H1 (cell line): ENCODE results near the gene LCE3E. TPM values are rescaled to one million over a fixed set of nuclear protein-coding genes. Genes with fewer than 3 reads are reported as not detected.

ENCODE experiments used
- CTCF ChIA-PET: fragments of 300-600 bp; sonication (Branson Sonifier 250); formaldehyde crosslinking; loops from one replicate; lab custom pipeline; 2021; ENCODE audit not compliant: partially characterized antibody; lab: Charles Lee
- POLR2A ChIA-PET: fragments of 300-600 bp; sonication (Branson Sonifier 250); formaldehyde crosslinking; loops from one replicate; lab custom pipeline; 2021; ENCODE audit warnings: inconsistent platforms; ENCODE audit not compliant: partially characterized antibody; lab: Charles Lee
- DNase-seq, 2 experiments: peaks; one replicate each; pipeline versions ENCODE4 v3.0.0 to v3.0.0-alpha.2; 2010 to 2022; ENCODE audit warnings: low spot score in 2 of 2, low read depth in 1 of 2, mixed read lengths in 1 of 2
- FAIRE-seq: peaks from 2 replicates; lab custom pipeline; 2011; peaks lifted over from hg19 to GRCh38; lab: Jason Lieb, UNC
- H2AFZ ChIP-seq: 2 replicates; pipeline ENCODE4 v1.8.1; 2012; ENCODE audit warnings: low read length, inconsistent platforms
- H2AK5ac ChIP-seq: 2 replicates; pipeline ENCODE4 v1.6.1; 2013; ENCODE audit warnings: low read depth, low read length
- H2BK120ac ChIP-seq: replicated peaks from 2 replicates; pipeline ENCODE3; 2013; ENCODE audit warnings: low read depth, low read length, inconsistent platforms
- H2BK12ac ChIP-seq: 2 replicates; pipeline ENCODE4 v1.6.1; 2013; ENCODE audit warnings: low read depth, low read length
- H2BK15ac ChIP-seq: 2 replicates; pipeline ENCODE4 v1.6.1; 2013; ENCODE audit warnings: low read length
- H2BK20ac ChIP-seq: 2 replicates; pipeline ENCODE4 v1.6.1; 2013; ENCODE audit warnings: low read length
- H2BK5ac ChIP-seq: 2 replicates; pipeline ENCODE4 v1.6.1; 2013; ENCODE audit warnings: low read depth, low read length
- H3K14ac ChIP-seq: 2 replicates; pipeline ENCODE4 v1.6.1; 2013; ENCODE audit warnings: inconsistent platforms; ENCODE audit not compliant: insufficient read length
- H3K18ac ChIP-seq: 2 replicates; pipeline ENCODE4 v1.6.1; 2013; ENCODE audit warnings: low read length; ENCODE audit errors: extremely low read depth
- H3K23ac ChIP-seq: 2 replicates; pipeline ENCODE4 v1.6.1; 2013; ENCODE audit warnings: inconsistent platforms; ENCODE audit not compliant: insufficient read length
- H3K23me2 ChIP-seq: 2 replicates; pipeline ENCODE4 v1.6.1; 2013; ENCODE audit warnings: low read depth, low read length
- H3K27ac ChIP-seq: 2 replicates; pipeline ENCODE4 v1.6.1; 2011; ENCODE audit warnings: low read depth, low read length, inconsistent platforms
- H3K27me3 ChIP-seq, 4 experiments: replicated peaks in 1 of 4; 1 replicate in 1 of 4; 2 replicates in 3 of 4; pipeline versions ENCODE4 v1.6.1 to v1.8.1; 2011 to 2013; ENCODE audit warnings: low read length in 3 of 4, mild to moderate bottlenecking in 3 of 4, inconsistent platforms in 2 of 4, mixed read lengths in 2 of 4, moderate library complexity in 1 of 4; ENCODE audit not compliant: control insufficient read depth in 3 of 4, insufficient read depth in 3 of 4; ENCODE audit errors: extremely low read depth in 1 of 4
- H3K36me3 ChIP-seq, 4 experiments: 2 replicates each; pipeline versions ENCODE4 v1.6.1 to v1.8.1; 2011 to 2013; ENCODE audit warnings: mild to moderate bottlenecking in 4 of 4, low read length in 3 of 4, moderate library complexity in 2 of 4, control low read depth in 1 of 4, inconsistent platforms in 1 of 4; ENCODE audit not compliant: insufficient read depth in 4 of 4, control insufficient read depth in 2 of 4
- H3K4ac ChIP-seq: replicated peaks from 2 replicates; pipeline ENCODE3; 2013; ENCODE audit warnings: low read length, low read depth, mixed read lengths, inconsistent platforms; ENCODE audit not compliant: insufficient read length
- H3K4me1 ChIP-seq, 4 experiments: replicated peaks in 1 of 4; 1 replicate in 1 of 4; 2 replicates in 3 of 4; pipeline versions ENCODE4 v1.6.1 to v1.8.1; 2011 to 2013; ENCODE audit warnings: low read length in 3 of 4, inconsistent platforms in 2 of 4, mixed read lengths in 1 of 4; ENCODE audit not compliant: insufficient read depth in 4 of 4, control insufficient read depth in 3 of 4
- H3K4me2 ChIP-seq, 2 experiments: 2 replicates each; pipeline versions ENCODE4 v1.6.1 to v1.8.1; 2011 to 2013; ENCODE audit warnings: low read depth in 2 of 2, low read length in 2 of 2, control low read depth in 1 of 2, inconsistent platforms in 1 of 2, mild to moderate bottlenecking in 1 of 2; ENCODE audit not compliant: insufficient read depth in 1 of 2
- H3K4me3 ChIP-seq, 4 experiments: fragments of 200-600, 300-600 bp in 1 of 4; sonication (generic), shearing (Covaris generic), sonication (Bioruptor Twin) in 1 of 4; 2 replicates each; pipeline versions ENCODE4 v1.5.1 to v1.8.1; 2011 to 2016; ENCODE audit warnings: low read length in 4 of 4, low read depth in 3 of 4, control low read depth in 2 of 4, inconsistent platforms in 2 of 4, mild to moderate bottlenecking in 2 of 4, mixed read lengths in 1 of 4, moderate library complexity in 1 of 4; ENCODE audit not compliant: insufficient read depth in 2 of 4; ENCODE audit errors: extremely low read depth in 1 of 4
- H3K56ac ChIP-seq: replicated peaks from 2 replicates; pipeline ENCODE3; 2013; ENCODE audit warnings: low read depth, mild to moderate bottlenecking, mixed read lengths, low read length, inconsistent platforms; ENCODE audit not compliant: insufficient read length
- H3K79me1 ChIP-seq: 2 replicates; pipeline ENCODE4 v1.6.1; 2013; ENCODE audit warnings: low read depth, low read length, control low read depth
- H3K79me2 ChIP-seq, 2 experiments: 2 replicates each; pipeline versions ENCODE4 v1.6.1 to v1.8.1; 2012 to 2013; ENCODE audit warnings: low read length in 2 of 2, mild to moderate bottlenecking in 2 of 2, inconsistent platforms in 1 of 2; ENCODE audit not compliant: insufficient read depth in 2 of 2, control insufficient read depth in 1 of 2
- H3K9ac ChIP-seq, 4 experiments: replicated peaks in 1 of 4; 1 replicate in 1 of 4; 2 replicates in 3 of 4; pipeline versions ENCODE4 v1.6.1 to v1.8.1; 2011 to 2013; ENCODE audit warnings: low read depth in 3 of 4, low read length in 3 of 4, control low read depth in 2 of 4, mild to moderate bottlenecking in 2 of 4, moderate library complexity in 2 of 4, inconsistent platforms in 1 of 4; ENCODE audit errors: extremely low read depth in 1 of 4
- H3K9me3 ChIP-seq, 2 experiments: 2 replicates each; pipeline versions ENCODE4 v1.6.1 to v1.8.1; 2012 to 2013; ENCODE audit warnings: mild to moderate bottlenecking in 2 of 2, moderate library complexity in 2 of 2, control low read depth in 1 of 2, inconsistent platforms in 1 of 2, low read depth in 1 of 2, low read length in 1 of 2, mixed read lengths in 1 of 2; ENCODE audit not compliant: insufficient read depth in 2 of 2
- H4K20me1 ChIP-seq, 2 experiments: replicated peaks in 1 of 2; 2 replicates each; pipeline versions ENCODE3 to v1.8.1; 2011 to 2013; ENCODE audit warnings: inconsistent platforms in 2 of 2, low read length in 2 of 2, mild to moderate bottlenecking in 1 of 2; ENCODE audit not compliant: insufficient read depth in 2 of 2, control insufficient read depth in 1 of 2
- H4K5ac ChIP-seq: 2 replicates; pipeline ENCODE4 v1.6.1; 2013; ENCODE audit warnings: low read length, low read depth, mixed read lengths, inconsistent platforms; ENCODE audit not compliant: insufficient read length
- H4K8ac ChIP-seq: 2 replicates; pipeline ENCODE4 v1.8.0; 2013; ENCODE audit warnings: mild to moderate bottlenecking, moderate library complexity, low read length, inconsistent platforms; ENCODE audit not compliant: insufficient read depth; ENCODE audit errors: extremely low read depth
- H4K91ac ChIP-seq: replicated peaks from 2 replicates; pipeline ENCODE3; 2013; ENCODE audit warnings: low read length, mixed read lengths, inconsistent platforms; ENCODE audit not compliant: insufficient read length
- CBX5 ChIP-seq: fragments of 300-800, 300-1000 bp; sonication (generic); IDR thresholded peaks from 2 replicates; pipeline ENCODE4 v1.7.1; 2016; ENCODE audit warnings: antibody characterized with exemption, low read length, low read depth
- CHD2 ChIP-seq: IDR thresholded peaks from 2 replicates; pipeline ENCODE4 v1.6.1; 2012; ENCODE audit warnings: low read length, improper control_type of control experiment
- CTCF ChIP-seq, 3 experiments: IDR thresholded peaks; 1 replicate in 2 of 3; 2 replicates in 1 of 3; pipeline versions ENCODE4 v1.5.1 to v1.6.1; 2011; ENCODE audit warnings: low read length in 3 of 3, mild to moderate bottlenecking in 3 of 3, inconsistent platforms in 2 of 3, low read depth in 1 of 3, moderate library complexity in 1 of 3; ENCODE audit not compliant: insufficient read depth in 1 of 3; ENCODE audit errors: control extremely low read depth in 1 of 3
- EZH2 ChIP-seq: fragments of 200-600 bp; sonication (generic); IDR thresholded peaks from 2 replicates; pipeline ENCODE4 v1.7.1; 2012; ENCODE audit warnings: low read depth, mild to moderate bottlenecking, moderate library complexity, low read length, inconsistent platforms; ENCODE audit not compliant: severe bottlenecking
- GABPA ChIP-seq: IDR thresholded peaks from 2 replicates; pipeline ENCODE4 v1.6.1; 2011; ENCODE audit warnings: mild to moderate bottlenecking, low read length, moderate library complexity, borderline replicate concordance; ENCODE audit not compliant: insufficient read depth
- MAFK ChIP-seq: IDR thresholded peaks from 2 replicates; pipeline ENCODE4 v1.6.1; 2012; ENCODE audit warnings: low read depth, mild to moderate bottlenecking, improper control_type of control experiment, low read length
- NANOG ChIP-seq: IDR thresholded peaks from 2 replicates; pipeline ENCODE4 v1.6.1; 2011; ENCODE audit warnings: low read length, low read depth, mild to moderate bottlenecking, inconsistent platforms; ENCODE audit not compliant: insufficient read depth, poor library complexity, severe bottlenecking
- RXRA ChIP-seq: IDR thresholded peaks from 2 replicates; pipeline ENCODE4 v1.6.1; 2011; ENCODE audit warnings: low read depth, mild to moderate bottlenecking, low read length, moderate library complexity; ENCODE audit not compliant: insufficient read depth
- SIX5 ChIP-seq: IDR thresholded peaks from 2 replicates; pipeline ENCODE4 v1.6.1; 2011; ENCODE audit warnings: mild to moderate bottlenecking, low read depth, low read length
- SP2 ChIP-seq: IDR thresholded peaks from 2 replicates; pipeline ENCODE4 v1.6.1; 2012; ENCODE audit warnings: mild to moderate bottlenecking, low read length, inconsistent platforms
- SP4 ChIP-seq: IDR thresholded peaks from 2 replicates; pipeline ENCODE4 v1.6.1; 2012; ENCODE audit warnings: low read length, inconsistent platforms
- TCF12 ChIP-seq: IDR thresholded peaks from 2 replicates; pipeline ENCODE4 v1.6.1; 2011; ENCODE audit warnings: low read depth, mild to moderate bottlenecking, low read length
- WGBS, 2 experiments: shearing (Covaris generic) in 1 of 2; methylation state at CpG; one replicate each; pipeline versions ENCODE4 v1.1.6 to v1.1.7; 2013 to 2015; ENCODE audit warnings: low lambda C conversion rate in 2 of 2, mixed read lengths in 2 of 2, inconsistent platforms in 1 of 2, low coverage in 1 of 2, missing lambda C conversion rate in 1 of 2; ENCODE audit not compliant: insufficient replicate concordance in 2 of 2, insufficient coverage in 1 of 2, insufficient read length in 1 of 2; ENCODE audit errors: extremely low coverage in 1 of 2, missing lambda C conversion rate in 1 of 2; 5-methylcytosine and 5-hydroxymethylcytosine counted together
- polyA plus RNA-seq, 7 experiments: library from polyadenylated mRNA; depleted of rRNA in 3 of 7; stranded (reverse) in 5 of 7; unstranded in 2 of 7; fragments of >200 nt in 5 of 7; fragments of 200-250 nt in 2 of 7; gene quantifications; 1 replicate in 5 of 7; 2 replicates in 1 of 7; 4 replicates in 1 of 7; pipeline versions ENCODE4 v1.2.1 to v1.2.3, GENCODE V29; 2011 to 2013; ENCODE audit warnings: missing spikeins in 2 of 7, mixed read lengths in 2 of 7
- total RNA-seq: library from RNA; stranded (reverse); fragmentation: NEBNext Ultra II Directional; extraction: Animal tissue kit (Norgen Biotek cat#: 25700); gene quantifications from 2 replicates; pipeline ENCODE4 v1.2.1, GENCODE V29; 2021

Gene LCE3E
- total and polyA plus RNA-seq, 2 of the 8 experiments (the other 6 are each of a cell fraction or from before 2014, with no cell fraction given): not detected

DNA sequence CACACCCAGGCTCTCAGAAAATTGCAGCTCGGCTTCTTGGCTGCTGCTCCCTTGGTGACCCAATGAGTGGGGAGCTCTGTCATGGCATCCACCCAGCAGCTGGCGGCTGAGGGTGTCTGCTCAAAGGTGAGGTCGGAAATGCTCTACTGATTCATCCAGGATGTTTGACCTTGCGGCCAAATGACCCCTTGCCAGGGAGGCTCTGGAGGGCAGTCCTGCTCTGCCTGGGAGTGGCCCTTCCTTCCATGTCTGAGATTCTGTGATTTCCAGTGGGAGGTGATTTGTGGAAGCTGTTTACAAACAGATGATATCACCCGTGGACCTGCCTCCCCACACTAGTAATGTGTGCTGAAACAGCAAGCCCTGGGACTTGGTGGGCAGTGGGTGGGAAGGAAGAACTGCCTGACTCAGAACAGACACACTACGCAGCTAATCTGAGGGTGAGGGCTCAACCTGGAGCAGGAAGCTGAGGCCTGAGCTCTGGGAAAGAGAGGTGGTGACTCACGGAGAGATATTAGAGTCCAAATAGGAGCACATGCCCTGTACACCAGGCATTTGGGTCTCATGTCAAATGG, 49.3 kb downstream of the LCE3E start:
- H3K56ac ChIP-seq: no peak overlapping the region
- no peaks in the 10 kb centered on the region for H3K79me1 ChIP-seq
- CTCF ChIA-PET: no interaction called here
- no peak overlapping the region for H2BK12ac ChIP-seq
- no peak overlapping the region for H3K18ac ChIP-seq
- no peak overlapping the region for H2BK20ac ChIP-seq
- H3K27me3 ChIP-seq: no peaks in the 10 kb centered on the region
- no peak overlapping the region for H2AK5ac ChIP-seq
- H4K20me1 ChIP-seq: no peaks in the 10 kb centered on the region
- no peak overlapping the region for H3K9ac ChIP-seq
- POLR2A ChIA-PET: no interaction called here
- no peak for TF ChIP-seq CBX5
- no peak for TF ChIP-seq SIX5
- TF ChIP-seq GABPA: no peak
- TF ChIP-seq CTCF (IDR thresholded peaks at IDR 0.05; ENCODE audit: control extremely low read depth in 1 of 3, insufficient read depth in 1 of 3, low read depth in 1 of 3, low read length in 3 of 3): no peak
- no peak for TF ChIP-seq SP2
- no peak for TF ChIP-seq SP4
- no peak for TF ChIP-seq NANOG
- no peak for TF ChIP-seq CHD2
- no peak for TF ChIP-seq MAFK
- TF ChIP-seq RXRA: no peak
- no peak for TF ChIP-seq EZH2
- no peak for TF ChIP-seq TCF12
- no peaks in the 10 kb centered on the region for H3K79me2 ChIP-seq
- H3K14ac ChIP-seq: no peak overlapping the region
- no peak overlapping the region for H4K5ac ChIP-seq
- H3K9me3 ChIP-seq: peaks cover 82 to 83% of the 10 kb centered on the region in 2 experiments
- no peak overlapping the region for H2BK120ac ChIP-seq
- FAIRE-seq (no peak), DNase-seq (no peak)
- H3K36me3 ChIP-seq: no peaks in the 10 kb centered on the region
- H3K4me3 ChIP-seq: no peak overlapping the region
- H3K4me2 ChIP-seq: no peak overlapping the region
- H3K4me1 ChIP-seq: no peaks in the 10 kb centered on the region
- no peak overlapping the region for H3K27ac ChIP-seq
- no peak overlapping the region for H2BK15ac ChIP-seq
- H3K23me2 ChIP-seq: no peaks in the 10 kb centered on the region
- no peak overlapping the region for H3K4ac ChIP-seq
- no peak overlapping the region for H2AFZ ChIP-seq
- WGBS, 2 experiments: 73% methylated on average over 7 of the region's 7 CpGs; no CpG with 5 or more reads in 1 of the 2 experiments
- H4K91ac ChIP-seq: no peak overlapping the region
- no peak overlapping the region for H3K23ac ChIP-seq
- H4K8ac ChIP-seq: no peak overlapping the region
- no peak overlapping the region for H2BK5ac ChIP-seq
